ENCODE measurements around the gene FRYL. TPM values are rescaled to one million over a fixed set of nuclear protein-coding genes. Genes with fewer than 3 reads are reported as not detected.

Gene FRYL
- total RNA-seq, 6 experiments from 2014 or later = 15.9 to 27.2 (median 23.3) TPM

DNA sequence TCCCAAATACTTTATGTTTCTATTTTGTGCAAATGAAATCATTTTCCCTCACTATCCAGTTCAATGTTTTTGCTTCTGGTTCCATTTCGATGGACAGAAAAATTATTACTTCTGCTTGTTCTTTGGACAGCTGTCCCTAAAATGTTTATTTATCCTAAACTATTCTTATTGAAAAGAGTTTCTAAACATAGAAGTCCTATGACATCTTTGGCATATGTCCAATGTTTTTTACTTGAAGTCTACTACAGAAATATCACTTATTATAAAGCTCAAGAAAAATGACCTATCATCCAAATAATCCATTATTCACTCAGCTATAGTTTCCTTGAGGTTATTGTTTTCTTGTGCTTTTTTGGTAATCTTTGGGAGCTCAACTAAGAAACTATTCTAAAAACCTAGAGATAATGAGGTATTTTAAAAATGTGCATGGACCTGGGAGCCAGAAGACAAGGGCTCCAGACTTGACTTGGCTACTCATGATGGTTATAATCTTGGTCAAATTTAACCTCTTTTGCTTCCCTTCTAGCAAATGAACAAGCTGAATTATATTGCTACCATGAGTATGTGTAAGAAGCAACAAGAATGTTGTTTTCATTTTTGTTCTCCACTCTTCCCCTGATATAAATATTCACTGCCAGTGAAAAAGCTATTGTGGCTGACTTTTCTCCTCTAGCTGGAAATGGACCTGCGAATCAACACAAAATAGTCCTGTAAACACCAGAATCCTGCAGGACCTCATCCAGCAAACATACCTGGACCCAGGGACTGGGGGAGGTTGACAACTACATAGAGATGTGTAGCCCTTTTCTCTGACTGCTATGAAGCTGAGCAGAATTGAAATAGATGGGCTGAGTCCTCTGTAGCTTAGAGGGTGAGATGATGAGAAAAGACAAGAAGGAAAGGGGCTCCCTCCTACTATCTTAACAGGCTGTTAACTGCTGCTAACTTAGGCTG is 137.4 kb downstream of the FRYL start:
- Histone ChIP-seq H3K27ac (no peak overlapping the region), H3K4me1 (no peaks in the 10 kb centered on the region), H3K9me3 (no peaks in the 10 kb centered on the region), H3K27me3 (no peaks in the 10 kb centered on the region), H3K4me3 (no peak overlapping the region), H3K36me3 (no peaks in the 10 kb centered on the region)
- intact Hi-C loops (cut with DNase I) = no loop called here
- 63% methylated on average over 2 of the region's 2 CpGs for WGBS (ENCODE audit: insufficient coverage, low coverage, low lambda C conversion rate, missing lambda C conversion rate)
- TF ChIP-seq, protein P1, sequence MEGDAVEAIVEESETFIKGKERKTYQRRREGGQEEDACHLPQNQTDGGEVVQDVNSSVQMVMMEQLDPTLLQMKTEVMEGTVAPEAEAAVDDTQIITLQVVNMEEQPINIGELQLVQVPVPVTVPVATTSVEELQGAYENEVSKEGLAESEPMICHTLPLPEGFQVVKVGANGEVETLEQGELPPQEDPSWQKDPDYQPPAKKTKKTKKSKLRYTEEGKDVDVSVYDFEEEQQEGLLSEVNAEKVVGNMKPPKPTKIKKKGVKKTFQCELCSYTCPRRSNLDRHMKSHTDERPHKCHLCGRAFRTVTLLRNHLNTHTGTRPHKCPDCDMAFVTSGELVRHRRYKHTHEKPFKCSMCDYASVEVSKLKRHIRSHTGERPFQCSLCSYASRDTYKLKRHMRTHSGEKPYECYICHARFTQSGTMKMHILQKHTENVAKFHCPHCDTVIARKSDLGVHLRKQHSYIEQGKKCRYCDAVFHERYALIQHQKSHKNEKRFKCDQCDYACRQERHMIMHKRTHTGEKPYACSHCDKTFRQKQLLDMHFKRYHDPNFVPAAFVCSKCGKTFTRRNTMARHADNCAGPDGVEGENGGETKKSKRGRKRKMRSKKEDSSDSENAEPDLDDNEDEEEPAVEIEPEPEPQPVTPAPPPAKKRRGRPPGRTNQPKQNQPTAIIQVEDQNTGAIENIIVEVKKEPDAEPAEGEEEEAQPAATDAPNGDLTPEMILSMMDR (IDR thresholded peaks at IDR 0.05) = no peak
- no peak for TF ChIP-seq POLR2A (IDR thresholded peaks at IDR 0.05)
- no peak for DNase-seq
- no peak for ATAC-seq

DNA sequence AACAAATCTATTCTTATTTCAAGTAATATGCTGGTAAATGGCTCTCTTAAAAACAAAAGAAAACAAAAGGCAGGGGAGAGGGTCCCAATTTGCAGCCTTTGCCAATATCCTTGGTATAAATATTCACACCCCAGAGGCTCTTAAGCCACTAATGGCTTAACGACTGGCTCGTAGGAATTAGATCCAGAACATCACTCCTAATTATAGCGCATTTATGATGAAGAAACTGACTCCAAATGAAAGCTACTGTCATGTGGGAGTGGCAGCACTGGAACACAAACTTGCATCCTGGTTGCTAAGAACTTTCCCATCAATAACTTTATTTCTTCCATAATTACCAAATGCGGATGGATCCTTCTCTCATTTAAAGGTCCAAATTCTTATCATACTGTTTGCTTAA is 138.7 kb downstream of the FRYL start:
- Histone ChIP-seq H3K4me1 (no peaks in the 10 kb centered on the region), H3K36me3 (no peaks in the 10 kb centered on the region), H3K27ac (no peak overlapping the region), H3K27me3 (no peaks in the 10 kb centered on the region), H3K4me3 (no peak overlapping the region), H3K9me3 (no peaks in the 10 kb centered on the region)
- 84% methylated on average over 4 of the region's 4 CpGs for WGBS (ENCODE audit: insufficient coverage, low coverage, low lambda C conversion rate, missing lambda C conversion rate)
- DNase-seq = no peak
- intact Hi-C loops (cut with DNase I) = no loop called here
- ATAC-seq = no peak
- TF ChIP-seq, protein P1 (IDR thresholded peaks at IDR 0.05) = no peak
- TF ChIP-seq POLR2A (IDR thresholded peaks at IDR 0.05) = no peak

DNA sequence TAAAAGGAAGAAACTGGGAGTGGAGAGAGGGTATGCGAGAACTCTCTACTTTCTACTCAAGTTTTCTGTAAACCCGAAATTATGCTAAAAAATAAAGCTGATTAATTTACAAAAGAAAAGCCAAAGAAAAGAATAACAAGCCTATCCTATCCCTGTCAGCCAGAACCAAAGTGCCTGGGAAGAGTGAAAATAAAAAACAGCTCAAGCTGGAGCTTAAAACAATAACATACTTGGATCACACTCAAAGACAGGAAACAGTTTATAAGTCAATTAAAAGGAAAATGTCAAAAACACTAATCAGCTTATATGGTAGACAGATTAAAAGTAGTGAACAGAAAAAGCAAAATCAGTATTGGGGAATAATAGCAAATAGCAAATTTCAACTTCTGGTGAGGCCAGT is 139.4 kb downstream of the FRYL start:
- no peak for TF ChIP-seq POLR2A (IDR thresholded peaks at IDR 0.05)
- TF ChIP-seq, protein P1 (IDR thresholded peaks at IDR 0.05) = no peak
- Histone ChIP-seq H3K36me3 (no peaks in the 10 kb centered on the region), H3K4me1 (no peaks in the 10 kb centered on the region), H3K9me3 (no peaks in the 10 kb centered on the region), H3K27ac (no peak overlapping the region), H3K4me3 (no peak overlapping the region), H3K27me3 (no peaks in the 10 kb centered on the region)
- WGBS (ENCODE audit: insufficient coverage, low coverage, low lambda C conversion rate, missing lambda C conversion rate) = 64% methylated on average over 2 of the region's 2 CpGs
- intact Hi-C loops (cut with DNase I) = no loop called here
- ATAC-seq (peak in 1 of 4 donors; percentile 24), DNase-seq (no peak)

DNA sequence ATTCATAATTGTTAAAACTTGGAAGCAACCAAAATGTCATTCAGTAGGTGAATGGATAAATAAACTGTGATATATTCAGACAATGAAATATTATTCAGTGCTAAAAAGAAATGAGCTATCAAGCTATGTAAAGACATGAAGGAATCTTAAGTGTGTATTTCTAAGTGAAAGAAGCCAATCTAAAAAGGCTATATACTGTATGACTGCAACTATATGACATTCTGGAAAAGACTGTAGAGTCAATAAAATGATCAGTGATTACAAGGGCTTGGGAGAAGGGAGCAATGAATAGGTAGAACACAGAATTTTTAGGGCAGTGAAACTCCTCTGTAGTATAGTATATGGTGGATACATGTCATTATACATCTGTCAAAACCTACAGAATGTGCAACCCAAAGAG is 139.9 kb downstream of the FRYL start:
- Histone ChIP-seq H3K36me3 (no peaks in the 10 kb centered on the region), H3K4me3 (no peak overlapping the region), H3K27ac (no peak overlapping the region), H3K9me3 (no peaks in the 10 kb centered on the region), H3K4me1 (no peaks in the 10 kb centered on the region), H3K27me3 (no peaks in the 10 kb centered on the region)
- intact Hi-C loops (cut with DNase I) = no loop called here
- no peak for DNase-seq
- ATAC-seq = no peak
- TF ChIP-seq, protein P1 (IDR thresholded peaks at IDR 0.05) = no peak
- no peak for TF ChIP-seq POLR2A (IDR thresholded peaks at IDR 0.05)

Data from right lobe of liver (tissue), 6 donors.